Astrocyte (in vitro differentiated cells and primary cell): ENCODE data around the gene NANOS1. TPM values are rescaled to one million over a fixed set of nuclear protein-coding genes. Genes with fewer than 3 reads are reported as not detected.

Experiments
- DNase-seq: peaks from one replicate; pipeline ENCODE4 v3.0.0-alpha.2; 2010; ENCODE audit warnings: low read depth
- FAIRE-seq: peaks from 2 replicates; lab custom pipeline; 2011; peaks lifted over from hg19 to GRCh38; lab: Jason Lieb, UNC
- H2AFZ ChIP-seq: 2 replicates; pipeline ENCODE4 v1.6.0; 2012; ENCODE audit warnings: low read depth, low read length, inconsistent platforms
- H3K27ac ChIP-seq: 2 replicates; pipeline ENCODE4 v1.5.1; 2011; ENCODE audit warnings: low read depth, low read length, inconsistent platforms
- H3K27me3 ChIP-seq: 2 replicates; pipeline ENCODE4 v1.6.0; 2011; ENCODE audit warnings: low read length, inconsistent platforms; ENCODE audit not compliant: insufficient read depth
- H3K36me3 ChIP-seq: 2 replicates; pipeline ENCODE4 v1.5.1; 2011; ENCODE audit warnings: low read length, inconsistent platforms; ENCODE audit not compliant: insufficient read depth
- H3K4me1 ChIP-seq: 2 replicates; pipeline ENCODE4 v1.5.1; 2011; ENCODE audit warnings: low read length, inconsistent platforms; ENCODE audit not compliant: insufficient read depth
- H3K4me2 ChIP-seq: 2 replicates; pipeline ENCODE4 v1.6.0; 2012; ENCODE audit warnings: low read length, inconsistent platforms
- H3K4me3 ChIP-seq: 2 replicates; pipeline ENCODE4 v1.5.1; 2011; ENCODE audit warnings: low read depth, mild to moderate bottlenecking, low read length, inconsistent platforms; ENCODE audit not compliant: insufficient read depth
- H3K79me2 ChIP-seq: 2 replicates; pipeline ENCODE4 v1.6.0; 2012; ENCODE audit warnings: mild to moderate bottlenecking, low read length, inconsistent platforms; ENCODE audit not compliant: insufficient read depth
- H3K9ac ChIP-seq: 2 replicates; pipeline ENCODE4 v1.6.0; 2012; ENCODE audit warnings: mild to moderate bottlenecking, low read length, inconsistent platforms
- H3K9me3 ChIP-seq: 2 replicates; pipeline ENCODE4 v1.5.1; 2012; ENCODE audit warnings: low read depth, mild to moderate bottlenecking, low read length, inconsistent platforms; ENCODE audit not compliant: insufficient read depth
- H4K20me1 ChIP-seq: 2 replicates; pipeline ENCODE4 v1.6.0; 2012; ENCODE audit warnings: low read length, inconsistent platforms; ENCODE audit not compliant: insufficient read depth
- H3K27ac Mint-ChIP-seq: one replicate; pipeline ENCODE4 v1.8.0; 2021; ENCODE audit warnings: mild to moderate bottlenecking, mixed read lengths; ENCODE audit not compliant: unreplicated experiment
- H3K27me3 Mint-ChIP-seq: one replicate; pipeline ENCODE4 v1.8.0; 2021; ENCODE audit warnings: low read depth, mixed read lengths; ENCODE audit not compliant: unreplicated experiment
- H3K36me3 Mint-ChIP-seq: one replicate; pipeline ENCODE4 v1.8.0; 2021; ENCODE audit warnings: low read depth, mixed read lengths; ENCODE audit not compliant: unreplicated experiment
- H3K4me1 Mint-ChIP-seq: one replicate; pipeline ENCODE4 v1.8.0; 2021; ENCODE audit warnings: low read depth, mixed read lengths; ENCODE audit not compliant: unreplicated experiment
- H3K4me3 Mint-ChIP-seq: one replicate; pipeline ENCODE4 v1.8.0; 2021; ENCODE audit warnings: mild to moderate bottlenecking, moderate library complexity, mixed read lengths; ENCODE audit not compliant: unreplicated experiment
- H3K9me3 Mint-ChIP-seq: one replicate; pipeline ENCODE4 v1.8.0; 2021; ENCODE audit warnings: mild to moderate bottlenecking, mixed read lengths; ENCODE audit not compliant: unreplicated experiment
- EZH2 ChIP-seq: IDR thresholded peaks from 2 replicates; pipeline ENCODE4 v1.6.1; 2012; ENCODE audit warnings: mild to moderate bottlenecking, low read length, inconsistent platforms; ENCODE audit not compliant: insufficient read depth
- total RNA-seq: library from RNA; stranded (reverse); gene quantifications from 2 replicates; pipeline ENCODE4 v1.2.1, GENCODE V29; 2021
- TF ChIP-seq, protein P1 (sequence below): IDR thresholded peaks from 2 replicates; pipeline ENCODE4 v1.5.1; 2011; ENCODE audit warnings: low read depth, mild to moderate bottlenecking, inconsistent platforms, low read length, moderate library complexity; ENCODE audit not compliant: insufficient read depth

Gene NANOS1
- total RNA-seq, 1 donor from 2014 or later = 4.7 TPM

DNA sequence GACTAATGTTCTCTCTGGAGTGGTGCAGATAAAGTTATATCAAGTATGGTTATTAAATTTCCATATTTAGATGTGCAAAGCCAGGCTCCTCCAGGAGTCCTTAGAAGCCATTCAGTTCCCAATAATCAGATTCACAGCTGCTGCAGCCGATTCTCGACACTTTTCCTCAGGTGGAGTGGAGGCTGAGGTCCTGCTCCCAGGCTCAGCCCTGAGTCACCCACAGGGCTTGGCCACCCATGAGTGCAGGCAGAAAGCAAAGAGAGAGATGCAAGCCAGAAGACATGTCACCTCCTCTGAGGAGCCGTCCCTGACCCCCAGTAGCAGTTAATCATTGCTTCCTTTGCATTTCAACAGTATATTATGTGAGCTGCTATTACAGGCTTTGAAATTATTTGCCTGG lies 36.3 kb upstream of the NANOS1 start:
- no peak for FAIRE-seq
- H3K27me3 Mint-ChIP-seq = peaks cover 13% of the 10 kb centered on the region
- Histone ChIP-seq H3K27ac (no peak overlapping the region), H4K20me1 (no peaks in the 10 kb centered on the region), H3K27me3 (peaks cover 6% of the 10 kb centered on the region), H3K4me2 (no peak overlapping the region), H2AFZ (no peak overlapping the region), H3K4me1 (no peaks in the 10 kb centered on the region), H3K79me2 (no peaks in the 10 kb centered on the region), H3K4me3 (no peak overlapping the region), H3K36me3 (no peaks in the 10 kb centered on the region), H3K9ac (no peak overlapping the region), H3K9me3 (no peaks in the 10 kb centered on the region)
- peaks cover 2% of the 10 kb centered on the region for H3K9me3 Mint-ChIP-seq
- no peaks in the 10 kb centered on the region for H3K4me1 Mint-ChIP-seq
- TF ChIP-seq EZH2 = no peak
- TF ChIP-seq, protein P1, sequence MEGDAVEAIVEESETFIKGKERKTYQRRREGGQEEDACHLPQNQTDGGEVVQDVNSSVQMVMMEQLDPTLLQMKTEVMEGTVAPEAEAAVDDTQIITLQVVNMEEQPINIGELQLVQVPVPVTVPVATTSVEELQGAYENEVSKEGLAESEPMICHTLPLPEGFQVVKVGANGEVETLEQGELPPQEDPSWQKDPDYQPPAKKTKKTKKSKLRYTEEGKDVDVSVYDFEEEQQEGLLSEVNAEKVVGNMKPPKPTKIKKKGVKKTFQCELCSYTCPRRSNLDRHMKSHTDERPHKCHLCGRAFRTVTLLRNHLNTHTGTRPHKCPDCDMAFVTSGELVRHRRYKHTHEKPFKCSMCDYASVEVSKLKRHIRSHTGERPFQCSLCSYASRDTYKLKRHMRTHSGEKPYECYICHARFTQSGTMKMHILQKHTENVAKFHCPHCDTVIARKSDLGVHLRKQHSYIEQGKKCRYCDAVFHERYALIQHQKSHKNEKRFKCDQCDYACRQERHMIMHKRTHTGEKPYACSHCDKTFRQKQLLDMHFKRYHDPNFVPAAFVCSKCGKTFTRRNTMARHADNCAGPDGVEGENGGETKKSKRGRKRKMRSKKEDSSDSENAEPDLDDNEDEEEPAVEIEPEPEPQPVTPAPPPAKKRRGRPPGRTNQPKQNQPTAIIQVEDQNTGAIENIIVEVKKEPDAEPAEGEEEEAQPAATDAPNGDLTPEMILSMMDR = no peak
- no peak overlapping the region for H3K27ac Mint-ChIP-seq
- no peaks in the 10 kb centered on the region for H3K36me3 Mint-ChIP-seq
- no peak overlapping the region for H3K4me3 Mint-ChIP-seq
- no peak for DNase-seq

DNA sequence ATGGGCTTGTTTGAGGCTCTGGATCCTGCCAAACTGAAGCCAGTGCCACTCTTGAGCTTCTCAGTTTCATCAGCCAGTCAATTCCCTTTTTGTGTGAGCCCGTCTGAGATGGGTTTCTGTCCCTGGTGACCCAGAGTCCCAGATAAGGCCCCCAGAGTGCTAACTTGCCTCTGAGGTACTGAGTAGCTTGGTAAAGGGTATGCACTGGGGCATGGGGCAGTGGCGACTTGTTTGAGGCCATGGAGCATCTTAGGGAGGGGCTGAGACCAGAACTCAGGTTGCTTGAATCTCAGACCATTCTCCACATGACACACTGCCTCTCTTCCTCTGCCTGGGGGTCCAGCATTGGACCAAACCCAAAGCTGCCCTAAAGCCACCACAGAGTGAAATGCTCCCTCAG lies 35.2 kb upstream of the NANOS1 start:
- no peak for DNase-seq
- Mint-ChIP-seq H3K27ac (no peak overlapping the region), H3K9me3 (peaks cover 2% of the 10 kb centered on the region), H3K27me3 (peaks cover 13% of the 10 kb centered on the region), H3K36me3 (no peaks in the 10 kb centered on the region), H3K4me1 (no peaks in the 10 kb centered on the region), H3K4me3 (no peak overlapping the region)
- no peaks in the 10 kb centered on the region for H3K9me3 ChIP-seq
- H3K4me2 ChIP-seq = no peak overlapping the region
- H4K20me1 ChIP-seq = no peaks in the 10 kb centered on the region
- H3K4me1 ChIP-seq = no peaks in the 10 kb centered on the region
- H3K27ac ChIP-seq = no peak overlapping the region
- H3K79me2 ChIP-seq = no peaks in the 10 kb centered on the region
- no peak for FAIRE-seq
- peaks cover 6% of the 10 kb centered on the region for H3K27me3 ChIP-seq
- H3K4me3 ChIP-seq = no peak overlapping the region
- H3K36me3 ChIP-seq = no peaks in the 10 kb centered on the region
- no peak overlapping the region for H2AFZ ChIP-seq
- TF ChIP-seq, protein P1 = no peak
- TF ChIP-seq EZH2 = no peak
- H3K9ac ChIP-seq = no peak overlapping the region

DNA sequence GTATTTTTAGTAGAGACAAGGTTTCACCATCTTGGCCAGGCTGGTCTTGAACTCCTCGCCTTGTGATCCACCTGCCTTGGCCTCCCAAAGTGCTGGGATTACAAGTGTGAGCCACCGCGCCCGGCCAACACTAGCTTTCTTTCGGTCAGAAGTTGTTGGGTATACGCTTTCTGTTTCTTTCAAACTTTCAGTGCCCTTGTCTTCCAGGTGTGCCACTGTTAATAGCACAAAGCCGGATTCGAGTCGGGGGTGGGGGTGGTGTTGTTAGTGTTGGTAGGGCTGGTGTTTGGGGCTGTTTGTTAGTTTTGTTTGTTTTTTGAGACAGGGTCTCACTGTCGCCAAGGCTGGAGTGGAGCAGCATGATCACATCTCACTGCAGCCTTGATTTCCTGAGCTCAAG lies 33.8 kb upstream of the NANOS1 start:
- Histone ChIP-seq H3K9me3 (no peaks in the 10 kb centered on the region), H3K36me3 (no peaks in the 10 kb centered on the region), H3K27me3 (peaks cover 6% of the 10 kb centered on the region), H3K4me1 (no peaks in the 10 kb centered on the region), H2AFZ (no peak overlapping the region), H3K9ac (no peak overlapping the region), H4K20me1 (no peaks in the 10 kb centered on the region), H3K79me2 (no peaks in the 10 kb centered on the region), H3K4me2 (no peak overlapping the region), H3K27ac (no peak overlapping the region), H3K4me3 (no peak overlapping the region)
- Mint-ChIP-seq H3K27ac (no peak overlapping the region), H3K36me3 (no peaks in the 10 kb centered on the region), H3K4me1 (no peaks in the 10 kb centered on the region), H3K4me3 (no peak overlapping the region), H3K9me3 (no peaks in the 10 kb centered on the region), H3K27me3 (peaks cover 13% of the 10 kb centered on the region)
- no peak for DNase-seq
- TF ChIP-seq, protein P1 = no peak
- no peak for TF ChIP-seq EZH2
- no peak for FAIRE-seq
